T-cell (primary cell): ENCODE data around the gene IL36RN. TPM values are rescaled to one million over a fixed set of nuclear protein-coding genes. Genes with fewer than 3 reads are reported as not detected.

Source experiments
- ATAC-seq, 4 experiments: fragments of 200-7000 bp in 3 of 4; fragments of 150-1000 bp in 1 of 4; cut with Tn5 transposase; replicated peaks in 1 of 4; 1 replicate in 3 of 4; 2 replicates in 1 of 4; pipeline ENCODE4 v1.10.0; 2021; ENCODE audit warnings: moderate library complexity in 3 of 4, mild to moderate bottlenecking in 2 of 4, moderate number of reproducible peaks in 1 of 4
- CTCF ChIA-PET, 2 donors: fragments of 300-600 bp; sonication (Branson Sonifier 250); formaldehyde crosslinking; loops; one replicate each; lab custom pipeline; 2022; ENCODE audit warnings: antibody characterized with exemption in 2 of 2; lab: Charles Lee
- POLR2A ChIA-PET, 2 donors: fragments of 300-600 bp; sonication (Branson Sonifier 250); formaldehyde crosslinking; loops; one replicate each; lab custom pipeline; 2022; ENCODE audit warnings: antibody characterized with exemption in 2 of 2; lab: Charles Lee
- DNase-seq, 35 experiments: peaks; one replicate each; pipeline versions ENCODE4 v3.0.0 to v3.0.0-alpha.2; 2013 to 2023
- H3K27ac ChIP-seq: one replicate; pipeline ENCODE4 v1.5.1; 2013; ENCODE audit warnings: low read length
- H3K27me3 ChIP-seq, 2 experiments: replicated peaks in 1 of 2; 1 replicate in 1 of 2; 2 replicates in 1 of 2; pipeline versions ENCODE4 v1.6.1 to v1.7.0; 2013; ENCODE audit warnings: low read length in 1 of 2, mixed read lengths in 1 of 2; ENCODE audit not compliant: control insufficient read depth in 2 of 2, insufficient read depth in 2 of 2; ENCODE audit errors: extremely low read depth in 1 of 2
- H3K36me3 ChIP-seq, 2 donors: 1 replicate in 1 of 2; 2 replicates in 1 of 2; pipeline versions ENCODE4 v1.6.1 to v1.7.0; 2013; ENCODE audit warnings: low read length in 1 of 2; ENCODE audit not compliant: control insufficient read depth in 2 of 2, insufficient read depth in 1 of 2; ENCODE audit errors: extremely low read depth in 1 of 2
- H3K4me1 ChIP-seq, 2 experiments: 1 replicate in 1 of 2; 2 replicates in 1 of 2; pipeline versions ENCODE4 v1.6.1 to v1.7.0; 2013; ENCODE audit warnings: low read length in 2 of 2, mixed read lengths in 1 of 2; ENCODE audit not compliant: insufficient read depth in 2 of 2, control insufficient read depth in 1 of 2; ENCODE audit errors: extremely low read depth in 1 of 2
- H3K4me3 ChIP-seq, 2 donors: 1 replicate in 1 of 2; 2 replicates in 1 of 2; pipeline versions ENCODE4 v1.5.1 to v1.7.0; 2013; ENCODE audit warnings: mild to moderate bottlenecking in 2 of 2, low read length in 1 of 2, moderate library complexity in 1 of 2; ENCODE audit not compliant: control insufficient read depth in 1 of 2; ENCODE audit errors: extremely low read depth in 1 of 2
- H3K9me3 ChIP-seq: 2 replicates; pipeline ENCODE4 v1.7.0; 2013
- H3K27ac Mint-ChIP-seq, 2 donors: one replicate each; pipeline ENCODE4 v1.8.0; 2020 to 2021; ENCODE audit warnings: mild to moderate bottlenecking in 2 of 2, mixed read lengths in 2 of 2
- H3K27me3 Mint-ChIP-seq, 2 donors: one replicate each; pipeline ENCODE4 v1.8.0; 2021 to 2022; ENCODE audit warnings: mixed read lengths in 2 of 2
- H3K36me3 Mint-ChIP-seq: one replicate; pipeline ENCODE4 v1.8.0; 2021; ENCODE audit warnings: mixed read lengths
- H3K4me1 Mint-ChIP-seq, 3 donors: one replicate each; pipeline ENCODE4 v1.8.0; 2020 to 2022; ENCODE audit warnings: mixed read lengths in 3 of 3, mild to moderate bottlenecking in 1 of 3
- H3K4me3 Mint-ChIP-seq, 3 donors: one replicate each; pipeline ENCODE4 v1.8.0; 2020 to 2022; ENCODE audit warnings: mild to moderate bottlenecking in 3 of 3, mixed read lengths in 3 of 3, moderate library complexity in 3 of 3
- H3K9me3 Mint-ChIP-seq, 3 donors: one replicate each; pipeline ENCODE4 v1.8.0; 2020 to 2022; ENCODE audit warnings: mixed read lengths in 3 of 3
- WGBS: methylation state at CpG from one replicate; pipeline ENCODE4 v1.1.5; 2013; ENCODE audit warnings: missing lambda C conversion rate; ENCODE audit not compliant: insufficient coverage; 5-methylcytosine and 5-hydroxymethylcytosine counted together
- total RNA-seq, 35 experiments: library from RNA in 6 of 35; stranded (reverse) in 6 of 35; fragments of 120-200 nt in 1 of 35; gene quantifications; one replicate each; pipeline versions ENCODE4 v1.2.1 to v1.2.4 and lab custom pipeline; 2013 to 2026

The IL36RN gene
- total RNA-seq, 5 donors from 2014 or later (not counting 1 experiment from before 2014, with no cell fraction given) = not detected

DNA sequence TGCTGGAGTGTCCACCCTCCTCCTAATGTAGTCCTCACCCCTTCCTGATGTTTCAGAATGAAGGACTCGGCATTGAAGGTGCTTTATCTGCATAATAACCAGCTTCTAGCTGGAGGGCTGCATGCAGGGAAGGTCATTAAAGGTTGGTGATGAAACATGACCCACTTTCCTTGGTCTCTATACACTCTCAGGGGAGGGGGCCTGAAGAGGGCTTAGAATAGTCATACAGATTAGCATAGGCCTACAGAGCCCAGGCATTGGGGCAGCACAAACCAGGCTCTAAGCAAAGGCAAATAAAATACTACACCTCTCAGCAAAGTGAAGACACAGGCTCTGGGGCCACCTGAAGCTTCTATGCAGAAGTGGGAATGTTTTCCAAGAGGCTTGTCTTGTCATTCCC, 1.8 kb downstream of the IL36RN start:
- no CpG with 5 or more reads among the region's 1 CpG for WGBS
- Mint-ChIP-seq H3K4me3 (no peak overlapping the region), H3K9me3 (peaks cover 0 to 7% (median 2%) of the 10 kb centered on the region in 3 donors), H3K27me3 (peaks cover 0 to 6% of the 10 kb centered on the region in 2 donors), H3K4me1 (no peaks in the 10 kb centered on the region), H3K36me3 (no peaks in the 10 kb centered on the region), H3K27ac (no peak overlapping the region)
- no peaks in the 10 kb centered on the region for H3K4me1 ChIP-seq
- DNase-seq (no peak), ATAC-seq (no peak)
- no peak overlapping the region for H3K27ac ChIP-seq
- H3K36me3 ChIP-seq = no peaks in the 10 kb centered on the region
- H3K9me3 ChIP-seq = no peaks in the 10 kb centered on the region
- H3K4me3 ChIP-seq = no peak overlapping the region
- CTCF ChIA-PET = no interaction called here
- POLR2A ChIA-PET = no interaction called here
- peaks cover 0 to 26% of the 10 kb centered on the region in 2 experiments for H3K27me3 ChIP-seq

DNA sequence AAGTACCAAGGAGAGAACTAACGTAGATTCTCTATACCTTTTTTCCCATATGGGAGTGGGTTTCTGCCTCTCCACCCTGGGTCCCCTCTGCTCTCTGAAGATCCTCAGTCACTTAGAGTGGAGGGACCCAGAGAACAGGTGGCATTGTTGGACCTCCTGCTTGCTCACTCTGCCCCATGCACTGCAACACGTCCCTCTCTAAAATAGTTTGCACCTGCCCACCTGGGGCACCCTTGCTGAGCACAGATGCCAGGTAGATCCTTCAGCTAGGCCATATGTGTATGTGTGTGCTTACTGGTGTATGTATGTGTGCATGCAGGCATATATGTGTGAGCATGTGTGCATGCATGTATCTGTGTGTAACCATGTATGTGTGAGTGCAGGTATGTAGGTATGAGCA, 2.2 kb downstream of the IL36RN start:
- Histone ChIP-seq H3K27ac (no peak overlapping the region), H3K36me3 (no peaks in the 10 kb centered on the region), H3K4me3 (no peak overlapping the region), H3K9me3 (no peaks in the 10 kb centered on the region), H3K4me1 (no peaks in the 10 kb centered on the region), H3K27me3 (peaks cover 0 to 26% of the 10 kb centered on the region in 2 experiments)
- Mint-ChIP-seq H3K4me1 (no peaks in the 10 kb centered on the region), H3K27ac (no peak overlapping the region), H3K27me3 (peaks cover 0 to 6% of the 10 kb centered on the region in 2 donors), H3K4me3 (no peak overlapping the region), H3K36me3 (no peaks in the 10 kb centered on the region), H3K9me3 (peaks cover 0 to 3% (median 0%) of the 10 kb centered on the region in 3 donors)
- no peak for ATAC-seq
- no CpG with 5 or more reads among the region's 2 CpGs for WGBS
- ChIA-PET CTCF (no interaction called here), POLR2A (no interaction called here)
- no peak for DNase-seq

DNA sequence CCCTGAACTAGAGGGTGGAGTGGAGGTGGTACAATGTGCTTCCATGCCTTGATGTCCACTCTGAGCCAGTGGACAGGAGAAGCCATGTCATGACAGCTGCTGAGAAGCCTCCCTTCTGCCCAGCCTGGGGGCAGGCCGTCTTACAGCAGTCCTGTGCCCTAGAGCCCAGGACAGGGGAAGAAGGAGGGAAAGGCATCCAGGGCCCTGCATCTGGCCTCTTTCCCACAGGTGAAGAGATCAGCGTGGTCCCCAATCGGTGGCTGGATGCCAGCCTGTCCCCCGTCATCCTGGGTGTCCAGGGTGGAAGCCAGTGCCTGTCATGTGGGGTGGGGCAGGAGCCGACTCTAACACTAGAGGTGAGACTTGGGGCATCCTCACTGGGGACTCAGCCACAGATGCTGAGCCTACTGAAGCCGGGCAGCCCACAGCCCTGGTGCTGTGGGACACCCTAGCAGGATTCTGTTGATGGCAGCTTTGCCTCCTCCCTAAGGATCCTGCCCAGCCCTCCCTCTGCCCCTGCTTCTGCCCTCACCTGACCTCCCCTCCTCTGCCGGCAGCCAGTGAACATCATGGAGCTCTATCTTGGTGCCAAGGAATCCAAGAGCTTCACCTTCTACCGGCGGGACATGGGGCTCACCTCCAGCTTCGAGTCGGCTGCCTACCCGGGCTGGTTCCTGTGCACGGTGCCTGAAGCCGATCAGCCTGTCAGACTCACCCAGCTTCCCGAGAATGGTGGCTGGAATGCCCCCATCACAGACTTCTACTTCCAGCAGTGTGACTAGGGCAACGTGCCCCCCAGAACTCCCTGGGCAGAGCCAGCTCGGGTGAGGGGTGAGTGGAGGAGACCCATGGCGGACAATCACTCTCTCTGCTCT, 3.1 kb downstream of the IL36RN start:
- Histone ChIP-seq H3K4me3 (no peak overlapping the region), H3K27me3 (peaks cover 0 to 26% of the 10 kb centered on the region in 2 experiments), H3K9me3 (no peaks in the 10 kb centered on the region), H3K4me1 (no peaks in the 10 kb centered on the region), H3K27ac (no peak overlapping the region), H3K36me3 (no peaks in the 10 kb centered on the region)
- no peak for DNase-seq
- whole genome bisulfite sequencing = 90% methylated on average over 11 of the region's 18 CpGs
- POLR2A ChIA-PET = no interaction called here
- Mint-ChIP-seq H3K27ac (no peak overlapping the region), H3K4me1 (no peaks in the 10 kb centered on the region), H3K9me3 (peaks cover 0 to 2% (median 0%) of the 10 kb centered on the region in 3 donors), H3K27me3 (peaks cover 0 to 6% of the 10 kb centered on the region in 2 donors), H3K36me3 (no peaks in the 10 kb centered on the region), H3K4me3 (no peak overlapping the region)
- ATAC-seq = no peak
- CTCF ChIA-PET = no interaction called here

DNA sequence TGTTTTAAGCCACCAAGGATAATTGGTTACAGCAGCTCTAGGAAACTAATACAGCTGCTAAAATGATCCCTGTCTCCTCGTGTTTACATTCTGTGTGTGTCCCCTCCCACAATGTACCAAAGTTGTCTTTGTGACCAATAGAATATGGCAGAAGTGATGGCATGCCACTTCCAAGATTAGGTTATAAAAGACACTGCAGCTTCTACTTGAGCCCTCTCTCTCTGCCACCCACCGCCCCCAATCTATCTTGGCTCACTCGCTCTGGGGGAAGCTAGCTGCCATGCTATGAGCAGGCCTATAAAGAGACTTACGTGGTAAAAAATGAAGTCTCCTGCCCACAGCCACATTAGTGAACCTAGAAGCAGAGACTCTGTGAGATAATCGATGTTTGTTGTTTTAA, 5.3 kb downstream of the IL36RN start:
- POLR2A ChIA-PET = no interaction called here
- H3K27me3 Mint-ChIP-seq = peaks cover under 1 to 3% of the 10 kb centered on the region in 2 donors
- peaks cover 0 to 19% of the 10 kb centered on the region in 2 experiments for H3K27me3 ChIP-seq
- DNase-seq = no peak
- 100% methylated on average over 2 of the region's 5 CpGs for WGBS
- no peaks in the 10 kb centered on the region for H3K9me3 ChIP-seq
- H3K36me3 Mint-ChIP-seq = no peaks in the 10 kb centered on the region
- CTCF ChIA-PET = no interaction called here
- no peaks in the 10 kb centered on the region for H3K36me3 ChIP-seq
- H3K27ac Mint-ChIP-seq = no peak overlapping the region
- H3K4me1 Mint-ChIP-seq = no peaks in the 10 kb centered on the region
- H3K4me3 ChIP-seq = no peak overlapping the region
- no peaks in the 10 kb centered on the region for H3K4me1 ChIP-seq
- no peak overlapping the region for H3K4me3 Mint-ChIP-seq
- no peak overlapping the region for H3K27ac ChIP-seq
- H3K9me3 Mint-ChIP-seq = peaks cover 0 to 7% (median 0%) of the 10 kb centered on the region in 3 donors
- ATAC-seq = no peak

DNA sequence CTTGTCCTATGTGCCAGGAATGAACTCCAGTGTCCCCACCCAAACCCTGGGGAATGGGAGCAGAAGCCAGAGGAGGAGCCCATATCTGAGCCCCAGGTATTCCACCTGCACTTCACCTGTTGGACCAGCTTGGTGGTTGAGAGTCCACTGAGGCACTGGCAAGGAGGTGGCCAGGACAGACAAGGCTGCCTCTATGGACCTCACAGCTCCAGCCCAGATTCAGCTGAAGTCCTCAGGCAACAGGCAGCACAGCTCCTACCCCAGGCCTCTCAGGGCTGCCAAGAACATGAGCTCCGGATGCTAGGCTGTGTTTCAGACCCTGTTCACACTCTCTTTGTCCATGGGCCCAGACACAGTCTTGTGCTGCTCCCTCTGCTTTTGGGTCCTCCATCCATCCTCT, 5.9 kb downstream of the IL36RN start:
- peaks cover 3 to 6% of the 10 kb centered on the region in 2 donors for H3K27me3 Mint-ChIP-seq
- H3K4me1 Mint-ChIP-seq = no peaks in the 10 kb centered on the region
- CTCF ChIA-PET = no interaction called here
- no peak for ATAC-seq
- H3K36me3 Mint-ChIP-seq = no peaks in the 10 kb centered on the region
- Histone ChIP-seq H3K9me3 (no peaks in the 10 kb centered on the region), H3K4me3 (no peak overlapping the region), H3K4me1 (no peaks in the 10 kb centered on the region), H3K27me3 (peaks cover 0 to 17% of the 10 kb centered on the region in 2 experiments), H3K36me3 (no peaks in the 10 kb centered on the region), H3K27ac (no peak overlapping the region)
- H3K9me3 Mint-ChIP-seq = peaks cover 0 to 7% (median 0%) of the 10 kb centered on the region in 3 donors
- DNase-seq = no peak
- no peak overlapping the region for H3K27ac Mint-ChIP-seq
- POLR2A ChIA-PET = no interaction called here
- WGBS = 63% methylated on average over 1 of the region's 1 CpG
- no peak overlapping the region for H3K4me3 Mint-ChIP-seq

DNA sequence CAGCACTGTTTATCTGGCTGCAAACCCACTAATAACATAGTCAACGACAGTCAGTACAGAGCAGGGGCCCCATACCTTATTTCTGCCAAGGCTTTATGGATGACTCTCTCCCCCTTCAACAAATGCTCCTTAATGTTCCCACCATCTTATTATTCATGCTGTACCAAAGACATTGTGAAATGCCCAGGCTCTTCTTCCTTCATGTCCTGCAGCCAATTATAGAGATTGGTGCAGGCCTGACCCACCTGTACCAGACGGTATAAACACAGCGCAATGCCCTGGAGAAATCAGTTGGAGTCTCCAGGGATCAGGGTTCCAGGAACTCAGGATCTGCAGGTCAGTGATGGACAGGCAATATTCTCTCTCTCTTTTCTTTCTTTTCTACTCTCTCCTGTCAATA, 8.7 kb downstream of the IL36RN start, which contains the start of gene IL1F10:
TSS of gene IL1F10 (plus strand) at position 290 of the 400 bp plus-strand sequence. CDS start 4,769 bp downstream, outside the sequence.
- ATAC-seq = no peak
- ChIA-PET CTCF (no interaction called here), POLR2A (interaction anchor here in 1 of 2 donors (0.6 kb wide), 1 partner anchor 23 kb away, joined by 3 read pairs; no protein-coding TSS in a partner anchor)
- no peaks in the 10 kb centered on the region for H3K4me1 Mint-ChIP-seq
- Histone ChIP-seq H3K4me1 (no peaks in the 10 kb centered on the region), H3K36me3 (no peaks in the 10 kb centered on the region), H3K27me3 (peaks cover 0 to 8% of the 10 kb centered on the region in 2 experiments), H3K27ac (no peak within 1 kb of the TSS), H3K4me3 (no peak within 1 kb of the TSS), H3K9me3 (no peaks in the 10 kb centered on the region)
- H3K9me3 Mint-ChIP-seq = peaks cover 0 to 7% (median 0%) of the 10 kb centered on the region in 3 donors
- no peak within 1 kb of the TSS for H3K4me3 Mint-ChIP-seq
- peaks cover 0 to 7% of the 10 kb centered on the region in 2 donors for H3K27me3 Mint-ChIP-seq
- 90% methylated on average over 3 of the region's 3 CpGs for WGBS
- H3K36me3 Mint-ChIP-seq = no peaks in the 10 kb centered on the region
- DNase-seq = no peak
- no peak within 1 kb of the TSS for H3K27ac Mint-ChIP-seq
